ENCODE data around the gene SPAG16.

GRCh38 chr2:214325404-214325803 lies 1041.1 kb downstream of the SPAG16 start:
- TF ChIP-seq YY1 (IDR thresholded peaks at IDR 0.05; ENCODE audit: insufficient read depth, insufficient read length) (no peak), SUZ12 (IDR thresholded peaks at IDR 0.05; ENCODE audit: extremely low read depth, insufficient read depth, insufficient read length) (no peak), ZNF274 (IDR thresholded peaks at IDR 0.05; ENCODE audit: low read depth, low read length) (no peak)

Measured in NT2/D1 (cell line).